Activated effector memory CD4-positive, alpha-beta T cell treated with anti-CD3 and anti-CD28 coated beads, Interleukin-2, amount 50 U/mL, for 16 hours (primary cell): Measurements from ENCODE around the gene CDC25B.
"Not testable (repeated sequence)": the region's sequence is repeated elsewhere in the genome, so short reads cannot be mapped to it uniquely, and the experiment has no call there.

Experiments
- DNase-seq: peaks from one replicate; pipeline ENCODE4 v3.0.0-alpha.2; 2020

The CDC25B gene

DNA sequence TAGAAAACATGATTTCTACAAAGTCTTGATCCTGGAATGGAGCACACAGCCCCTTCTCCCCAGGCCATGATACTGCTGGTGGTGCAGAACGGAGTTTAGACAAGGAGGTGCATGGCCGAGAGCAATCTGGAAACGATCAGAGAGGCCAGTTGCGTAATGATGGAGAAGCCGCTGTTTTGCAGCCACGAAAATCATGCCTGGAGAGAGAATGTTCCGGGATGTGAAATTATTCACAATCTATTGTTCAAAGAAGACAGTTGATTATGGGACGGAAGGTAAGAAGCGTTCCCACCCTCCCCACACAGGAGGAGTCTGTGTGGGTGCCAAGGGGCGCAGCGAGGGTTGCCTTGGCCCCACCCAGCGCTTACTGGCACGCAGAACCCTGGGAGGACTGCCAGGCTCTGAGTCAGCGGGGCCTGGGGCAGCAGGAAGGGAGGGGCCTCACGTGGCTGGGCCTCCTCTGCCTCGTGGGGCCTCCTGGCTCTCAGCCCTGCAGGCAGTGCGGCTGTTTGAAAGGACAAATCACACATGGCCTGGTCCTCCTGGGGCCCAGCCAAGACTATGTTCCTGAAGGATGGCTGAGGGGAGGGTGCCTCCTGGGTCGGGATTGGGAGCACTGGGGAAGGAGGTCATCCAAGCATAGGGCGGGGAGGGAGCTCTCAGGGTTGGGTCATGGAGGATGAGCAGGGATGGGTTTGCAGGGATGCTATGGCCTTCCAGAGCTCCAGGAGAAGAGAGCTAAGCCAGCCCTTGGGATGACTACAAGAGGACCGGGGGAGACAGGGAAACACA is 15.6 kb downstream of the CDC25B start:
- DNase-seq: peak; percentile 97

GRCh38 chr20:3812259-3812681 is 16.2 kb downstream of the CDC25B start:
- DNase-seq: no peak

GRCh38 chr20:3812975-3813847 is 17.1 kb downstream of the CDC25B start:
- no peak for DNase-seq

DNA sequence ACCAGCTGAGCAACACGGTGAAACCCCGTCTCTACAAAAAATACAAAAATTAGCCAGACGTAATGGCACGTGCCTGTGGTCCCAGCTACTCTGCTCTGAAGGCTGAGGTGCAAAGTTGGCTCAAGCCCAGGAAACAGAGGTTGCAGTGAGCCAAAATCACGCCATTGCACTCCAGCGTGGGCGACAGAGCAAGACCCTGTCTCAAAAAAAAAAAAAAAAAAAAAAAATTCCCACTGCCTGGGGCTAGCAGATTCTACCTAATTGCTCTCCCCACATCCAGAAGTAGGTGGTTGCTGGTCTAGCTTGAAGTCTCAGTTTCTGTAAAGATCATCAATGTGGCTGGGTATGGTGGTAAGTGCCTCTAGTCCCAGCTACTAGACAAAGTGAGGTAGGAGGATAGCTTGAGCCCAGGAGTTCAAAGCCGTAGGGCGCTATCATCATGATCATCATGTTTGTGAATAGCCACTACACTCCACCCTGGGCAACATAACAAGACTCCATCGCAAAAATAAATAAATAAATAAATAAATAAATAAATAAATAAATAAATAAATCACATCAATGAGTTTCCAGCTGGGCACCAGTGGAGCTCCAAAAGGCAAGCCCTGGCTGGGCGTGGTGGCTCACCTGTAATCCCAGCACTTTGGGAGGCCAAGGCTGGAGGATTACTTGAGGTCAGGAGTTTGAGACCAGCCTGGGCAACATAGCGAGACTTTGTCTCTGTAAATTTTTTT is 17.9 kb downstream of the CDC25B start:
- peak; percentile 73 for DNase-seq

- DNase-seq: no peak
These were observed 18.9 kb downstream of the CDC25B start for GRCh38 chr20:3814928-3815495.

DNA sequence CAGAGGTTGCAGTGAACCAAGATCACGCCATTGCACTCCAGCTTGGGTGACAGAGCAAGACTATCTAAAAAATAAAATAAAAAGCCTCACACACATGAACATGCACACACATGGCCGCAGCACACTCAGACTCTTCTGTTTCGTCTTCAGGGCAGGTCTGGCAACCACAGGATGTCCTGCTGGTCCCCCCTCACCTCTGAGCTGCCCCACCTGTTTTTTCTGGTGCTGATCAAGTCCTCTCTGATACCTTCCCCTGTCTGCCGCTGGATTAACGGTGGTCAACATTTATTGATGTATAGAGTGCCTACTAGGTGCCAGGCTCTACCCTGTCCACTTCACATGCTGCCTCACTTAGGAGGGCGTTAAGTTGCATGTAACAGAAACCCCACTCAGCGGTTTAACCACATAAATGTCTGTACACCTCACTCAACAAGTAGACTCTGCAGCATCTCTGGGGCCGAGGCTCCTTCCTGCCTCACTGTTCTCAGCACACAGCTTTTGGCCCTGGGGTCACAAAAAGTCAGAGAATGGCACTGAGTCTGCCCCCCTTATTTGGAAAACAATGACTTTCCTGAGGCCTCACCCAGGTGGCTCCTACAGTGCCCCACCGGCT is 19.7 kb downstream of the CDC25B start:
- DNase-seq: no peak

- DNase-seq: no peak
These were observed 22.3 kb downstream of the CDC25B start for GRCh38 chr20:3818155-3819151.

- no peak for DNase-seq
These were observed 23.4 kb downstream of the CDC25B start for GRCh38 chr20:3819411-3820047.

DNA sequence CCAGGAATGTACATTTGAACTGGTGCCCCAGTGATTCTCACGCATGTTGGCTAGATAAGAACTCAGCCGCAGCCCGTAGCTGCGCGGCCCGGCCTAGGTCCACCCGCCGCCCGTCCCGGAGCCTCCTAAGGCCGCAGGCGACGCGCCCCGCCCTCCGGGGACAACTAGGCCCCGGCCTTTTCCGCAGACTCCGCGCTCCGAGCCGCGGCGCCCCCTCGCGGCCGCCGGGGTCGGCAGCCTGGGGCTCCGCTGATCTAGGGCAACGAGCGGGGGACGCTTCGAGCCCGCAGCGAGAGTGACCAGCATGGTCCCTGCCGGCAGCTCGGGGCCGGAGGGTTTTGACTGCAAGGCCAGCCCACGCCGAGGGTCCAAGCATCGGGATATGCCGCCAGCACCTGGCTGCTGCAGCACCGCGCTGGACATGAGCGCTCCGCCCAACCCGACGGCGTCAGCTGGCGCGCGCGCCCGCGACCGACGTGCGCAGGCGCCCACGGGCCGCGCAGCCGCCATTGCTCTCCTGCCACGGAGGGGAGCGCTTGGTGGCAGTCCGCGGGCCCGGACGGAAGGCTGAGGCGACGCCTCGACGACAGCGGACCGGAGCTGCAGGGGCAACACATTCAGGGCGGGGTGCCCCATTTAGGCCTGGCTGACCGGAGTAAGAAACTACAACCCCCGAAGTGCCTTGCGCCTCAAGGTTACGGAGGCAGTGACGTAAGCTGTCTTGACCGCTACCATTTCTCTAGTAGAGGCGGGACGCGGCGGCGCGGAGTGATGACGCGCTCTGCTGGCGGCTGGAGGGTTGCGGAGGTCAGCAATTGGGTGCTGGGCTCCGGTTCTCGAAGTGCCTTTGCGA is 24.2 kb downstream of the CDC25B start, which contains the start of gene AP5S1:
AP5S1 (plus strand) TSS at position 500 of the 853 bp plus-strand sequence. CDS start 1,571 bp downstream, outside the sequence.
- peak; percentile 98 for DNase-seq

- no peak for DNase-seq
These were observed 25.0 kb downstream of the CDC25B start for GRCh38 chr20:3820901-3821727.

DNA sequence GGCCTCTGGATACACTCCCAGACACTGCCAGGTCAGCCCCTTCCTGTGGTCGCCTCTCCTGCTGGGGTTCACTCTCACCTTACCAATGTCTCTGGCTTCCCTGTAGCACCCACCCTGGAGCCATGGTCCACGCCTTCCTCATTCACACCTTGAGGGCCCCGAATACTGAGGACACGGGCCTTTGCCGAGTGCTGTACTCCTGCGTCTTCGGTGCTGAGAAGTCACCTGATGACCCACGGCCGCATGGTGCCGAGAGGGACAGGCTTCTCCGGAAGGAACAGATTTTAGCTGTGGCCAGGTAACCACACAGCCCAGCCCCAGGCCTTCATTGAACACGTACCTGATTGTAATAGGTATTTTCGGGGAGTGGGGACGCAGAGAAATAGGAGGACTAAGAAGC is 25.9 kb downstream of the CDC25B start:
- no peak for DNase-seq

- DNase-seq: no peak
These were observed 27.8 kb downstream of the CDC25B start for GRCh38 chr20:3823881-3824280.

- DNase-seq: no peak
These were observed 29.4 kb downstream of the CDC25B start for GRCh38 chr20:3825526-3825925.

DNA sequence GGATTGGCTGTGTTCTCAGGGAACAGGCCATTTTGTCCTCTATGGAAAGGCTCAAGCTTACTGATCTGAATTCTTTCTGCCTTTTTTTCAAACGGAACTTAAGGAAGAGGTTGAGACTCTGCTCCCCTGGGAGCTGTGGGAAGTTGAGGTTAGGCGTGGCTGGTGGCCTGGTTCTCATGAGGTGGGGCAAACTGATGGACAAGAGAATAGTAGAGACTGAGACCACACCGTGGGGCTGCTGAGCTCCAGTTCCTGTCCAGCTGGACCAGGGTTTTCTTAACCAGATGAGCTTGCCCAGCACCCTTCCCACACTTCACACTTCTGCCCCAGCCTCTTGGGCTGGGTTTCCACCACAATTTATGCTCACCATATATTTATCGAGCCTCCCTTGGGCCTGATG is 30.3 kb downstream of the CDC25B start:
- no peak for DNase-seq

DNA sequence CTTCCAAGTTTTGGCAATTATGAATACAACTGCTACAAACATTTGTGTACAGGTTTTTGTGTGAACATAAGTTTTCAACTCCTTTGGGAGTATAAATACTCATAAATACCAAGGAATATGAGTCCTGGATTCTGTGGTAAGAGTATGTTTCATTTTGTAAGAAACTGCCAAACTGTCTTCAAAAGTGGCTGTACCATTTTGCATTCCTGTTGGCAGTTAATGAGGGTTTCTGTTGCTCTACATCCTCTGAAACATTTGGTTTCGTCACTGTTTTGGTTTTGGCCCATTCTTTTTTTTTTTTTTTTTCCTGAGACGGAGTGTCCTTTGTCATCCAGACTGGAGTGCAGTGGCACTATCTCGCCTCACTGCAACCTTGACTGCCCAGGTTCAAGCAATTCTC is 32.7 kb downstream of the CDC25B start:
- no peak for DNase-seq

- not testable (repeated sequence) for DNase-seq
These were observed 33.8 kb downstream of the CDC25B start for GRCh38 chr20:3829891-3830290.

- no peak for DNase-seq
These were observed 40.0 kb downstream of the CDC25B start for GRCh38 chr20:3836132-3836531.

DNA sequence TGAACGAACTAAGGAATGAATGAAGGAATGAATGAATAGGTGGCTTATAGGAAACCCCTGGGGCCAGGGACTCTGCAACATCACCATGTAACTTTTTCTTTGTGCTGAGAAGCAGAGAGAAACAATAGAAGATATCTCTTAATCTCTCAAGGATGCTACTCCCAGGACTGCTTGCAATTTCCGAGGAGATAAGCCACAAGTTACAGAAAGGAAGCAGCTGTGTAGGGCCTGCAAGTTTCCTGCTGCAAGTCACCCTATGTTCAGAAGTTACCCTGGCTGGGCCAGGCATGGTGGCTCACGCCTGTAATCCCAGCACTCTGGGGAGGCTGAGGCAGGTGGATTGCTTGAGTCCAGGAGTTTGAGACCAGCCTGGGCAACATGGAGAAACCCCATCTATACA is 43.2 kb downstream of the CDC25B start:
- no peak for DNase-seq

- DNase-seq: not testable (repeated sequence)
These were observed 44.1 kb downstream of the CDC25B start for GRCh38 chr20:3840201-3840600.
